ENCODE measurements around the gene ATP1A1. TPM values are rescaled to one million over a fixed set of nuclear protein-coding genes. Genes with fewer than 3 reads are reported as not detected.

The ATP1A1 gene
- total RNA-seq, 1 experiment from 2014 or later = 181 TPM

GRCh38 chr1:116396769-116397168 lies 23.7 kb downstream of the ATP1A1 start:
- BruUV-seq (replicated peaks) = no TSS peak
- CTCF ChIA-PET = no interaction called here
- H3K4me2 ChIP-seq (ENCODE audit: low read length) = no peak overlapping the region
- no peak overlapping the region for H2AFZ ChIP-seq (ENCODE audit: low read length)
- H3K9ac ChIP-seq (ENCODE audit: low read length) = no peak overlapping the region
- DNase-seq = no peak
- H3K27ac ChIP-seq (ENCODE audit: low read length) = no peak overlapping the region
- no peak overlapping the region for H3K4me3 ChIP-seq (ENCODE audit: low read length)
- TF ChIP-seq EZH2 (IDR thresholded peaks at IDR 0.05; ENCODE audit: low read length, unreplicated experiment) (no peak), CTCF (conservative IDR thresholded peaks at IDR 0.05; ENCODE audit: low read depth, low read length) (no peak), EZH2phosphoT487 (IDR thresholded peaks at IDR 0.05; ENCODE audit: borderline replicate concordance, low read length) (no peak)
- no peaks in the 10 kb centered on the region for H3K27me3 ChIP-seq (ENCODE audit: low read length)
- H3K4me1 ChIP-seq (ENCODE audit: insufficient read depth, low read length) = no peaks in the 10 kb centered on the region
- H3K9me3 ChIP-seq (ENCODE audit: low read length) = no peaks in the 10 kb centered on the region
- no peaks in the 10 kb centered on the region for H3K9me2 ChIP-seq (replicated peaks; ENCODE audit: low read length)
- ATAC-seq = no peak
- intact Hi-C loops (cut with micrococcal nuclease) = no loop called here
- no peaks in the 10 kb centered on the region for H3F3A ChIP-seq (ENCODE audit: low read length, unreplicated experiment)
- no peaks in the 10 kb centered on the region for H3K79me2 ChIP-seq (ENCODE audit: low read length)
- POLR2A ChIA-PET (ENCODE audit: unreplicated experiment) = no interaction called here
- H3K36me3 ChIP-seq (ENCODE audit: low read depth, low read length) = peaks cover 92% of the 10 kb centered on the region
- H4K20me1 ChIP-seq (ENCODE audit: low read length) = no peaks in the 10 kb centered on the region

- POLR2A ChIA-PET (ENCODE audit: unreplicated experiment) = no interaction called here
- H3K27ac ChIP-seq (ENCODE audit: low read length) = no peak overlapping the region
- H3K4me2 ChIP-seq (ENCODE audit: low read length) = no peak overlapping the region
- no TSS peak for BruUV-seq (replicated peaks)
- H3K9ac ChIP-seq (ENCODE audit: low read length) = no peak overlapping the region
- no peaks in the 10 kb centered on the region for H3K4me1 ChIP-seq (ENCODE audit: insufficient read depth, low read length)
- H4K20me1 ChIP-seq (ENCODE audit: low read length) = no peaks in the 10 kb centered on the region
- H2AFZ ChIP-seq (ENCODE audit: low read length) = no peak overlapping the region
- no peaks in the 10 kb centered on the region for H3K9me2 ChIP-seq (replicated peaks; ENCODE audit: low read length)
- TF ChIP-seq CTCF (conservative IDR thresholded peaks at IDR 0.05; ENCODE audit: low read depth, low read length) = no peak
- no peaks in the 10 kb centered on the region for H3K79me2 ChIP-seq (ENCODE audit: low read length)
- DNase-seq = no peak
- H3F3A ChIP-seq (ENCODE audit: low read length, unreplicated experiment) = no peaks in the 10 kb centered on the region
- H3K9me3 ChIP-seq (ENCODE audit: low read length) = no peaks in the 10 kb centered on the region
- ATAC-seq = no peak
- intact Hi-C loops (cut with micrococcal nuclease) = no loop called here
- H3K36me3 ChIP-seq (ENCODE audit: low read depth, low read length) = peaks cover 91% of the 10 kb centered on the region
- no peak overlapping the region for H3K4me3 ChIP-seq (ENCODE audit: low read length)
- CTCF ChIA-PET = no interaction called here
- no peaks in the 10 kb centered on the region for H3K27me3 ChIP-seq (ENCODE audit: low read length)
Measured at GRCh38 chr1:116397728-116398127, 24.7 kb downstream of the ATP1A1 start.

- Histone ChIP-seq H3K4me1 (ENCODE audit: insufficient read depth, low read length) (peaks cover 15% of the 10 kb centered on the region; the same call in 1 of the 2 replicates), H3F3A (ENCODE audit: low read length, unreplicated experiment) (no peaks in the 10 kb centered on the region), H2AFZ (ENCODE audit: low read length) (no peak overlapping the region), H3K27me3 (ENCODE audit: low read length) (no peaks in the 10 kb centered on the region), H3K27ac (ENCODE audit: low read length) (no peak overlapping the region), H3K9me2 (replicated peaks; ENCODE audit: low read length) (no peaks in the 10 kb centered on the region), H3K9ac (ENCODE audit: low read length) (no peak overlapping the region), H3K36me3 (ENCODE audit: low read depth, low read length) (peaks cover 95% of the 10 kb centered on the region), H4K20me1 (ENCODE audit: low read length) (no peaks in the 10 kb centered on the region), H3K9me3 (ENCODE audit: low read length) (no peaks in the 10 kb centered on the region), H3K4me3 (ENCODE audit: low read length) (no peak overlapping the region), H3K79me2 (ENCODE audit: low read length) (no peaks in the 10 kb centered on the region), H3K4me2 (ENCODE audit: low read length) (no peak overlapping the region)
- DNase-seq (no peak), ATAC-seq (no peak)
- no TSS peak for BruUV-seq (replicated peaks)
- intact Hi-C loops (cut with micrococcal nuclease) = loop anchor here (10.0 kb wide), 1 partner anchor 84 kb away; no protein-coding TSS in a partner anchor
- TF ChIP-seq CTCF (conservative IDR thresholded peaks at IDR 0.05; ENCODE audit: low read depth, low read length) (no peak), EZH2phosphoT487 (IDR thresholded peaks at IDR 0.05; ENCODE audit: borderline replicate concordance, low read length) (no peak), EZH2 (IDR thresholded peaks at IDR 0.05; ENCODE audit: low read length, unreplicated experiment) (no peak)
- POLR2A ChIA-PET (ENCODE audit: unreplicated experiment) = no interaction called here
- CTCF ChIA-PET = no interaction called here
Measured at GRCh38 chr1:116400780-116401179, 27.7 kb downstream of the ATP1A1 start.

Data from PC-3 (cell line).